Stimulated activated CD4-positive, alpha-beta T cell treated with anti-CD3 and anti-CD28 coated beads, TNF-alpha, amount 100 ng/mL, for 24 hours (primary cell): ENCODE results near the gene AFDN.

Experiments
- DNase-seq, 3 experiments: peaks; one replicate each; pipeline ENCODE4 v3.0.0-alpha.2; 2020; ENCODE audit warnings: low read depth in 3 of 3

AFDN gene

DNA sequence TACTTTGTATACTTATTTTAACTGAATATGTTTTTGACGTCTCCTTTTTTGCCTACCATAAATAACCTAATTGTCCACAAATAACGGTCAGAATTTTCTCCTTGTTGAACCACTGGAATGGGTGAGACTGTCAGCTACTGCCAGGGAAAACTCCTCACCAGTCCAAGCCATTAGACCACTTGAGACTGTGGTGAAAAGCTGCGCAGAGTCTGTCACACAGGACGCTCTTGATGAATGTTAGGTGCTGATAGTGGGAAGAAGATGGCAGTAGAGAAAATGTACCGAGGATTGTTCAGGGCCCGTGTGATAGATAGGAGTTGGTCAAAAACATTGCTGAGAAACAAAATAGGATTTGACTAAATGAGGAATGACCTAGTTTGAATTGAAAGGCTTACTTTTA lies 95.1 kb downstream of the AFDN start:
- no peak for DNase-seq

DNA sequence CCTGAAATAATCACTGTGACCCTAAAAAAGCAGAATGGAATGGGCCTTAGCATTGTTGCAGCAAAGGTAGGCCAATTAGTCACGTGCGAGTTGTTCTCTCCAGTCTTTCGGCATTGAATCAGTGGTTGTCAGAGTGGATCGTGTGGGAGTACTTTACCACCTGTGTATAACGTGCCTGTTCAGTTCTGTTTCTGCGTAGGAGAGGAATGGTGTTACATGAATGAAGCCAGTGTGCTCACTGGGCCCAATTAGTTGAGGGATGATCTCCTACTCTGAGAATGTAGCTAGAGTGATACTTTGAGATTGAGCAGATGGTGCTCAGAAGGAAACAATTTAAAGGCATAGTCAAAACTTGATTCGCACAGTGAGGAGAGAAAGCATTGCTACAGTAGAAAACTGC lies 98.3 kb downstream of the AFDN start:
- no peak for DNase-seq

DNA sequence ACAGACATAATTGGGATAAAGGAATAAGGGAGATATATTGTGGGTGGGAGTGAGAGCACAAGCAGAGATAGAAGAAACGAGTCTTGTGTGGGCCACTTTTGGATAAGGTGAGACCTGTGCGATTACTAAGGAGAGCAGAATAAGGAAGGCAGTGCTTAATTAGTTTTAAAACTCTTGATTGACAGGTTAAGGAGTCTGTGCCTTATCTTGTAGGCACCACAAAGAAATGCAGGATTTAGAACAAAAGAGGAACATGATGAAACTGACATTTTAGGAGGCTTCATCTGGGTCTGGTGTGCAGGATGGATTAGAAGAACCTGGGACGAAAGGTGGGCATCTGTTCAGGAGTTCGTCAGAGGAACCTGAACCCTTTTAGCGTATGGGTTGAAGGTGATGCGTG lies 100.5 kb downstream of the AFDN start:
- no peak for DNase-seq

DNA sequence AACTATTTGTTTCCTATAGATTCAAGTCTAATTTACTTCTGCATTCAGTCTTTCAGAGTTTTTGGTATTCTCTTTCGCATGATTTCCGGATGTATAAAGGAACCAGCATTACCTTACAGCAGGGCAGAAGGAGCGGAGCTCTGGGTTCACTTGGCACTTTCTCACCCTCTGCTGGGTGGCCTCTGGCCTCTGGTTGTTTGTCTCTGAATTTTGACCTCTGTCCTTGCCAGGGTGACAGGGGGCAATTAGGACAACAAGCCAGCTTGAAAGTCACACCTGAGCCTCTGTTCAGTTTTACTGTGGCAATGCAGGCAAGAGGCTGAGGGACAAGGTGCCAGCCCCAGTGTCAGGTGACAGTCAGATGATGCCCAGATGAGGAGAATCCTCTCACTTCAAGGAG lies 101.4 kb downstream of the AFDN start:
- no peak for DNase-seq

DNA sequence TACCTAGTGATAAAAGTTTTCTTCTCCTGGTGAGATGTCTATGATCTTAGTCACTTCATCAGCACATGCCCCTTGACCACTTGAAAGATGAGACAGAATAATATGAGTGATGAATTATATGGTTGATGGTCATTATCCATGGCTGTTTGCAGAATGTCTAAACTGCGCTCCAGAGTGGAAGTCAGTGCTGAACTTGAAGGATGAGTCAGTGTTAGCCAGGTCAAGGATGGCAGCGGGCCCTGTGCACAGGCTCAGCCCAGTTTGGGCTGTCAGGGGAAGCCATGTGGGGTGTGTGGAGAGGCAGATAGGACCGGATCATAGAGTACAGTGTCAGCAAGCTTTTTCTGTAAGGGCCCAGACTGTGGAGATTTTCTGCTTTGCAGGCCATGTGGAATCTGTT lies 103.6 kb downstream of the AFDN start:
- DNase-seq, result no peak

DNA sequence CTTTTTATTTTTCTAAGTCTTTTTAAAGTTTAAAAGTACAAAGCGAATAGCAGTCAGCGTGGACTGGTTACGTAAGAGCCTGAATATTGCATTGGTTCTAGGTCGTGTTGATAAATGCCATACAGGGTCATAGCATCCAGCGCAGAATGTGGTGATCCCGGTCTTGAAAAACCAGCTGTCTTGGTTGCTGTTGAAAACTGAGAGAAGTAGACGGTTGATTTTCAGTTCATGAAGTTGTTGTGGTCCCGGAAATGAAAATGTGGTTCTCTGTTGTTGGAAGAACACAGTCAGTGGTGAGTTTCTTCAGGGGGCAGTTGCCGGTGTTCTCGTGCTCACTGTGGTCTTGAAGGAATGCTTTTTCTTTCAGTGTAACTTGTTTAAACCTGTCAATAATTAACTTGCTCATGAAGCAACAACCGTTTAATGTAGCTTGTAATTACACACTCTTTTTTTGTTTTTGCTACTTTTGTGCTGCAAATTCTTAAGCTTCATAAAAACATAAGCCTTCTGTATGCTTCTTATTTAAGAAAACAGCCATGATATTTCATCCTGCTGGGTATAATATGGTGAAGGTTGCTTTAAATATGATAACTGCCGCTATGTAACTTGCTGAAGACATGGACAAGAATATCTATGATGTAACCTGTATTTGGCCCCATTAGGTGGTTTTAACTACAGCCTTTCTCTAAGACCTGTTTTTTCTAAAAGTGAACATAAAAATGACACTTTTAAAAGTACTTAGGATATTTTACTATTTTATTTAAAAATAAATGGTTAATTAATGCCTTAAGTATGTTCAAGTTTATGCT lies 106.0 kb downstream of the AFDN start:
- DNase-seq, result no peak

DNA sequence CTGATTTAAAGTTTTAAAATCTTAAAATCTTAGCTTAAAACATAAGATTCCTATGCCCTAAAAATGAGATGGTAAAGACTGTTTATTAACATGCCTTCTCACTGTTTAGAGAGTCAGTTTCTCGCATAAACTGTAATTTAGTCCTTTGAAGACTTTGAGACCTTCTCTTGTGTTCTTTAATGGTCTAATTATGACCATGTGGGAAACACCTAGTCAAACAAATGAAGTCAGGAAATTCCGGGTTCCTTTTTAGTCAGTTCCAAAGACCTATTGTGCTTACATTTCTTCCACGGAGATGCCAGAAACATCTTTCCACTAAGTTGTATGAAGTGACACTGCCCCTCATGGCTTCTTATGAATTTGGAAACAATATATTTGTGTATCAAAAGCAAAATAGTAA lies 106.6 kb downstream of the AFDN start:
- DNase-seq, result no peak

DNA sequence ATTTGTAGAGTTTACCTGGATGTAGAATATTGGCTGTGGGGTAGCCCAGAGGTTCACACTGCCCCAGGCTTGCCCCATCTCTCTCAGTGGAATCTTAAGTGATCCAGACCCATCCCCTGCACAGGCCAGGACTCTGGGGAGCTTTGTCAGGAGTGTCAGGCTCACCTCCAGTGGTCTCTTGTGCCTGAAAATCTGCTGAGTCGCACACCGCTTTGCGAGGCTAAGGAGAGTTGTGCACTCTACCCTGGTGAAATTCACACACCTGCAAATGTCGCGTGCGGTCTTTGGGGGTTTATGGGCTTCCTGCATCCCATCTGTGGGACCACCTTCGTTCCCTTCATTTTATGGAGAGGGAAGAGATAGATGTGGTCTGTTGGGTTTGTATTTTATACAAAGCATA lies 107.1 kb downstream of the AFDN start:
- DNase-seq, result no peak

DNA sequence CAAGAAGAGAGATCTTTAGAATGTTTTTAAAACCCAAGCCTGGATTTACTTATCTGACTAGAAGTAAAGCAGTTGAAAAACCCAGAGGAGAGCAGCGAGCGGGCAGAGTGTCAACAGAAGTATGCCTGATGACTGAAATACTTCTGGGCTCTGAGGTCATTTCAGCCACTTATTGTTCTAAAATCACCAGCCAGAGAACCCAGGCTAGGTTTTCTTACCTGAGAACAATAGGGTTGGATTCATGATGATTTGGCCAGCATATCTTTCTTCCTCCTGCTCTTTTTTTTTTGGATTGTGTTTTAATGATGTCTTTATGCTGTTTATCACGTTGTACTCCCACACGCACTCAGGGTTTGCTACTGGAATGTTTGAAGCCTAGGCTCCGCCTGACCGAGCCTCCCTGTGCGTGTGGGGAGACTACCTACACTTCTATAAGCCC lies 107.7 kb downstream of the AFDN start:
- no peak for DNase-seq

DNA sequence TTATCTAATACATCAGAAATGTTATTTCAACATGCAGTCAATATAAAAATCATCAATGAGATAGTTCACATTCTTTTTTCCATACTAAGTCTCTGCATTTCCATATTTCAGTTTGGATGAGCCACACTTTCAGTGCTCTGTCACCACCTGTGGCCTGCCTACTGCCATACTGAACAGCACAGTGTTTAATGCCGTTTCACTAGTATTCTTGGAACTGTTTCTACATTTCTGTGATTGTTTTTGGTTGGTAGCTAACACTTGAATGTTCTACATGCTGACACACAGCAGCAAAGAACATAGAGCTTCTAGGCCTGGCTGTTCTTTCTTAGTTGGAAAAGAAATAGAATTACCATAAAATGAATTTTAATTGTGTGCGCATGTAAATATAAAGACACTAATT lies 109.3 kb downstream of the AFDN start:
- DNase-seq, result no peak

DNA sequence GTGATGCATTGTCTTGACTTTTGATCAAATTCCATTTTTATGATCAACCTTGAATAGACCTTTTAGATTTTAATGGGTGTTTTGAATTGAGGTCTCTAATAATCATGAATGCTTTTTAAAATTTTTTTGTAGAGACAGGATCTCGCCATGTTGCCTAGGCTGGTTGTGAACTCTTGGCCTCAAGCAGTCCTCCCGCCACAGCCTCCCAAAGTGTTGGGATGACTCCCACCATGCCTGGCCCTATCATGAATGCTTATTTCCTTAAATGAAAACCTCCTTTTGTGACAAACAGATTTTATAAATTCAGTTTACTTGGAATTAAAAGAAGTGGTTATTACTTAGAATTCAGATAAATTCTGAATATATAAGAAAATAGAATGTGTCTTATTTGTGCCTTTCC lies 110.6 kb downstream of the AFDN start:
- DNase-seq, result no peak

DNA sequence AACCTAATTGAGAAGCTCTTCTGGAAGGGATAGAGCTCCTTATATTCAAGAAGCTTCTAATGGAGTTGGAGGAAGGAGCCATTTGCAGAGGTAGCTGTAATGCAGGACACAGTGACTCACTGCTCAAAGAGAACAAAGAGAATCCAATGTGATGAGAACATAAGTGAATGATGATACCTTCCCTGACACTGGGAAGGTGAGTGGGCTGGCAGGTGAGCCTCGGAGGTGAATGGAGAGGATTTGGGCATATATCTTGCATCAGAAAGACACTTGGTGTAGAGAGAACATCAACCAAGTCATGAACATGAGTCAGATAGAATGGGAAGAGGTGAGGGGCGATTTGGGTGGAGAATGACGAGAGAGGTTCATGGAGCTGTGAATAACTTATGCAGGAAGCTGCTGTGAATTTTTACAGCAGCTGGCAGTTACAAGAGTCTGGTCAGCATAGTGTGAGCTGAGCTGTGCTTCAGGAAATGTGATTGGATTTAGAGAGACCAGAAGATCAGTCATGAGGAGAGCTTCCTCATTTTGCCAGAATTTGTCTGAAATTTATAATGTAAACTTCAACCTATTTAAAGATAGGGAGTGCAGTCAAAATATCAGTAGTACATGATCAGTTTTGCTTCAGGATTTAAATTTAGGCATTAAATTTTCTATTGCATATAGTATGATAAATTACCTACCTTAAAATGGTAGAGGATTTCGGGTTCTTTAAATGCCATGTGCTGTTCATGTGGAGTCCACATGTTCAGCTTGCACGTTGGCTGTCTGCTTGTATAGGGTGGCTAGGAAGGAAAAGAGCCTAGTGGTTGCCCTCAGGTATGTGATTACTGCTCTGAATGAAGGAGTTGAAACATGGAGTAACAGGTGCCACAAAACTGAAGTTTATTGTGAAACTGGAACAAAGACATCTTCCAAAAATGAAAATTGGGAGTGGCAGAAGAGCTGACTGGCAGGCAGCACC lies 111.5 kb downstream of the AFDN start:
- no peak for DNase-seq

DNA sequence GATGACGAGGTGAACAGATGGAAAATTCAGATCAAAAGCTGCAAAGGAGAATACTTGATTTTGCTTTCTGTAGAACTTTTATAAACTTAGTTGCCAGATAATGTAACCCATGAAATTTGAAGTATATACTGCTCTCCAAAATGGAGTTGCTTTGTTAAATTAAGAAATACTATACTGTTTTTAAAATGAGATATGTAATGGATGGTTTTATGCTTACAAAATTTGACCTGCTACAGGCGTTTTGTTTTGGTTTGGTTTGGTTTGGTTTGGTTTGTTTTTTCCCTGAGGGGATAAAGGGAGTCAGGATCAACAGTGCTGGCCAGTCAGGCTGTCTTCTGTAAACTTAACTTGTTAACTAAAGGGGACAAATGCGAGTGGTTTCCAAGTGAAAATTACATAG lies 115.1 kb downstream of the AFDN start:
- DNase-seq, result no peak

DNA sequence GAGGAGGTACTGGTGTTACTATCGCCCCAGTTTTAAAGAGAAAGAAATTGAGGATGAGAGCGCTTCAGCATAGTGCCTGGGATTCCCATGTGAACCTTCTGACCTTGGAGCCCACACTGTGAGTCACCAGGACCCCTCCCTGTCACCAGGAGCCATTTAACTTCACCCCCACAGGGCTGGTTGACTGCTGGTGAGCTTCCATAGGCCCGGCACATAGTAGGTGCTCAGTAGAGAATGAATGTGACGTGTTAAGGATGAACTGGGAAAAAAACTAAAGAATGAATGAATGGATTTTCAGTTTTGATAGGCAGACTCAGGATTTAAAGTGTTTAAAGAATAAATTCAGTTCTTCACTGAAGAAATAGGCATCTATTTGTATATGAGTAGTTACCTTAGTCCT lies 117.4 kb downstream of the AFDN start:
- no peak for DNase-seq

DNA sequence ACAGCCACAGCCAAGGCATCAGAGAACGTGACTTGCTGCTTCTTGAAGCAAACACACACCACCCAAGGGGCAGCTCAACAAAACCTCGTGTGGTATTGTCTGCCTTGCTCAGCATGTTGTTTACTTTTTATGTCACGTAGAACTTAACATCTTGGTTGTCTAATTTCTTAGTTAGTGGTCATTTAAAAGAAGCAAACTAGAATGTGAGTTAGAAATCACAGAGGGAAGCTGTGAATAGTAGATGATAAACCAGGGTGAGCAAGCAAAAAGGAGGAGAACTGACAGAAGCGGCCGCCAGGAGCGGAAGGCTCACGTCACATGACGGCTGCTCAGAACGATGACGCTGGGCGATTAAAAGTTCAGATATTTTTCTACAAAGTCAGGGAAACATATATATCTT lies 119.3 kb downstream of the AFDN start:
- no peak for DNase-seq

DNA sequence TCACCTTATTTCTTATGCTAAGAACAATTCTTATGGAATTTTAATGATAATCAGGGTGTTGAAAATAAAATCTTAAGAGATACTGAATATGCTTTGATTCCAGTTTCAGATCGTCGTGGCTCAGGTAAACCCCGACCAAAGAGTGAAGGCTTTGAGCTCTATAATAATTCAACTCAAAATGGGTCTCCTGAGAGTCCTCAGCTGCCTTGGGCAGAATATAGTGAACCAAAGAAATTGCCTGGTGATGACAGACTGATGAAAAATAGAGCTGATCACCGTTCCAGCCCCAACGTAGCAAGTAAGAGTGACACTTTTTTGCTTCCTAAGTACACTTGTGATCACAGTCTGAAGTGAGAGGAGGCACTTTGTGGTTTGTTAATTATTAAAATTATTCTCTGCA lies 119.9 kb downstream of the AFDN start:
- DNase-seq, result no peak

DNA sequence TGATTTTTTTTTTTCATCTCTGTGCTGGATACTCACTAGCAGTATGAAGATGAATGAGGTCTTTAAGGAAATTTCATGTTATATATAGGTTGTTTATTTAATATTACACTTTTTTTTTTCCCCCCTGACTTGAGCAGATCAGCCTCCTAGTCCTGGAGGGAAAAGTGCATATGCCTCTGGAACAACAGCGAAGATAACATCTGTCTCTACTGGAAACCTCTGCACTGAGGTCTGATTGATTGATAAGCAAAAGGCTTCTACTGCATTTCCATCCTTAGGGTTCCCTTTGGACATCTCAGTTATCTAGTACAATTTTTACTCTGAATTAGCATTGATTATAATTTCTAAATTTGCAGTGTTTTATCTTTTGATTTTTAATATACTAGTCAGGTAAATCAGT lies 121.0 kb downstream of the AFDN start:
- no peak for DNase-seq

DNA sequence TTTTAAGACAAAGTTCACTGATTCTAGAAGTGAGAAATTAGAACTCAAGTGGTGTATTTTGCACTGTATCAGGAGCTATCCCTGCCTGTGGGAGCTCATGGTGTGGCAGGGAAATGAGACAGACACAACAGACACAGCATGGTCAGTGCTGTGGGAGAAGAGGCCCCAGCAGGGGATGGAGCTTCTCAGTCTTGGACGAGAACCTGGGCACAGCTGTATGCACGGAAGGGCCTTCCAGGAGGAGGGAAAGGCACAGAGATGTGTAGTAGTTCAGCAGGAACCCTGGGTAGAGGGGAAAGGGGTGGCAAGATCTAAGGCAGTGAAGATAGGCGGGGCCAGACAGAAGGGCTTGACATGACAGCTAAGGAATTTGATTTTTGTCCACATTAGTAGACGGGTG lies 122.0 kb downstream of the AFDN start:
- DNase-seq, result no peak

DNA sequence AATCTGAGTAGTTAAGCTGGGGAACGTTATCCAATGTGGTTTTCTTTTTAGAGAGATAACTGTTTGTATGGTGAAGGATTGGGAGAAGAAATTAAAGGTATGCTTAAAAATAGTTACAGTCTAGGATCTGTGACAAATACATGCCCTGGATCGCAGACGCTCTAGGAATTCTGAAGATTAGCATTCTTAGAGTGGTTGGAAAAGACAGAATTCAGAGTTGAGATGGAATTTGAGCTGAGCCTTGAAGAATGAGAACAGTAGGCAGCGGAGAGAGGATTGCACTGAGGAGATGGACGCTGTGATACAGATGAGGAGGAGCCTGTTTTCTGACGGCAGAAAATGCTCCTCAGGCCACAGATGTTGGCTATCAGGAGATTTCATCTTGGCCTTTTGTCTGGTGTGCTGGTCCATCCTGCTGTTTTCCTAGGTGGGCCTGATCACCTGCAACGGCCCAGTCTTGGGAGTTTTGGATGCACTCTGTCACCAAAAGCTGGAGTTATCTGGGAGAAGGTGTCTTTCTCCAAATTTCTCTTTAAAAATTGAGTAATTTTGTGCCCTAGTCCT lies 122.5 kb downstream of the AFDN start:
- no peak for DNase-seq

DNA sequence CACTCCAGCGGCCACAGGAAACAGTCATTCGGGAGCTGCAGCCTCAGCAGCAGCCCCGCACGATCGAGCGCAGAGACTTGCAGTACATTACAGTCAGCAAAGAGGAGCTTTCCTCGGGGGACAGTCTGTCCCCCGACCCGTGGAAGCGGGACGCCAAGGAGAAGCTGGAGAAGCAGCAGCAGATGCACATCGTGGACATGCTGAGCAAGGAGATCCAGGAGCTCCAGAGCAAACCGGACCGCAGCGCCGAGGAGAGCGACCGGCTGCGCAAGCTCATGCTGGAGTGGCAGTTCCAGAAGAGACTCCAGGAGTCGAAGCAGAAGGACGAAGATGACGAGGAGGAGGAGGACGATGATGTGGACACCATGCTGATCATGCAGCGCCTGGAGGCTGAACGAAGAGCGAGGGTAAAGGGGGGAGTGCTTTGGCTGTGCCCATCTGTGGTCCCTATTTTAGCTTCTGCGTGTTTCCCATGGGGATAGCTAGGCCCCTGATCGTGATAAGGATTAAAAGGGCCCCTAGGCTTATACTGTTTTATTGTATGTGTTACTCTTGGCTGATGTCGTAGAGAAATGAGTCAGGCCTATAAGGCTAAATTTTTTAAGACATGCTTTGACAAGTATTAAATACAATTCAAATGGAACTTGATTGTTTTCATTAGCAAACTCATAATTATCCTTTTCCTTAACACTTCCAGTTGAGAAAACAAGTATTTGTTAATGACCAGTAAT lies 125.2 kb downstream of the AFDN start:
- no peak for DNase-seq

DNA sequence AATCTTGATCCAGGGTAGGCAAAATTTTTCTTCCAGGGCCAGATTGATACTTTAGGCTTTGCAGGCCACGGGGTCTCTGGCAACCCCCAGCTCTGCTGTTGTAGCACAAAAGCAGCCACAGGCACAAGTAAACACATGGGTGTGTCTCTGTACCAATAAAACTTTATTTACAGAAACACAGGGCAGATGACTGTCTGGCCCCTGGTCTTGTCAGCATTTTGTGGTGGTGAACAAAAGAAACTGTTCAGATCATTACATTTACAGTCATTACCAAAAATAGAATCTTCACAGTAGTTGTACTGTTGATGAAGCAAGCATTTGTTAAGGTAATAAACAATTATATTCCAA lies 125.8 kb downstream of the AFDN start:
- DNase-seq, result no peak

DNA sequence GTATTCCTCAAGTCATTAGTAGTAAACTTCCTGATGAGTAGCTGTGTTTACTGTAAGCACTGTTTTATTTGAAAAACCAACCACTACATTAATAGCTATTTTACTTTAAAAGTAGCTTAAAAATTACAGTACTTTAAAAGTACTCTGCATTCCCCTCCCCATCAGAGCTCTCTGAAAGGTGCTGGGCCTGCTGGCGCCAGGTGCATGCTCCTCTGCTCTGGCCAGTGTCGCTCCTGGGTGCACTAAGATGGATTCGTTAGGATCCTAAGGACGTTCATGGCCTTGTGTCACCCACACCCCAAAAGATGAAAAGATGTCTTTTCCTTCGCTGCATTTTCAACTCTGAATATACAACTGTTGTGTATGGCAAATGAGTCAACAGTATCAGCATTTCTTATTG lies 126.8 kb downstream of the AFDN start:
- DNase-seq, result no peak
